GM19043 (cell line): ENCODE results near the gene BAG1.

Experiments
- ATAC-seq: cut with Tn5 transposase; IDR thresholded peaks from one replicate; pipeline ENCODE4 v1.9.1; 2021; ENCODE audit warnings: low read depth; ENCODE audit not compliant: unreplicated experiment

The BAG1 gene

DNA sequence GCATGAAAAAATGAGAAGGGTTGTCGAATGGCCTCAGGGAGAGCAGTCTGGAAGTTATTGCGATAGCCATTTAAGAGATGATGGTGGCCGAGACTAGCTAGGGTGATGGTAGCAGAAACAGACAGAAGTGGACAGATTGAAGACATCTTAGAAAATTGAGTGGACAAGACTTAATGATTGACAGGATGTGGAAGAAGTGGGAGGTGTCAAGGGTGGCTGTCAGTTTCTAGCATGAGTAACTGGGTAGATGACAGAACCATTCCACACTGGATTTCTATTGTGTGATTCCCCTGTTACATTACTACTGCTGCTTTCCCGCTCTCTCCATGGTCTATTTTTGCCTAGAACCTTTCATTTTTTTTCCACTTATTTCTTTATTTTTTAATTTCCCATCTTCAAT, 13.0 kb upstream of the BAG1 start:
- ATAC-seq, result no peak

DNA sequence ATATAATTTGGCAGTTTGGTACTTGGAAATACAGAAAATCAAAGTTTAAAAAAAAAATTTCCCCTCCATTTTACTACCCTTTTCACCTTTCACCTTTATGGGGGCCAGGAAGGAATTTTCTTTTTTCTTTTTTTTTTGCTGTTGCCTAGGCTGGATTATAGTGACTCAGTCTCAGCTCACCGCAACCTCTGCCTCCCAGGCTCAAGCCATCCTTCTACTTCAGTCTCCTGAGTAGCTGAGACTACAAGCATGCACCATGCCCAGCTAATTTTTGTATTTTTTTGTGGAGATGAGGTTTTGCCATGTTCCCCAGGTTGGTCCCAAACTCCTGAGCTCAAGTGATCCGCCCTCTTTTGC, 9.4 kb upstream of the BAG1 start:
- ATAC-seq, result no peak

DNA sequence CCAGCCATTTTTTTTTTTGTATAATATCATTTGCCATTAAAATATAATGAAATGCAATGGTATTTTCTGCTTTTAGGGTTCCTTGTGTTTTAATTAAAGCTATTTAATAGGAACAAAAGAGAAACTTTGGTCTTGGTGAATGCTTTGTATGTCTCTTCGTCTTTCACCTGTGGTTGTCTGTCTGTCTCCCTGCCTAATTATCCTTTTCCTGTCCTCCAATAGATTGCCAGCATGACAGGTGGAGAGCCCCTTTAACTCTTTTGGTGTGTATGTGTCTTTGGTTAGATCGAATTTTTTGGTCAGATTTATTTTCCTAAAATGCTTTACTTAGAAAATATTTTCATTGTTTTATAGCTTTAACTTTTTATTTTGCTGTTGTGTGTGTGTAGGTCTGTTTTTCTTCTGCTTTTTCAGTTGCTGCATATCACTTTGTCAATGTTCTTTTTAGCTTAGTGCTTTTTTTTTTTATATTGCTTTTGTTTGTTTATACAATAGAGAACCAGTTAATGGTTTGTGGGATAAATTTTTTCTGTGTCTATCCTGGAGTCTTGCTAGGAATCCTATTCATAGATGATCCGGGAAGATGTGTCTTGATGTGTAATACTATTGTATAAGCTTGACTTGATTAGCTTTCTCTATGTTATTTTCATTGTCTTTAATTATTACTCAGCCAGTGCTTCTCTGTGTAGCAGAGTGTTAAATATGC, 8.9 kb upstream of the BAG1 start:
- no peak for ATAC-seq

DNA sequence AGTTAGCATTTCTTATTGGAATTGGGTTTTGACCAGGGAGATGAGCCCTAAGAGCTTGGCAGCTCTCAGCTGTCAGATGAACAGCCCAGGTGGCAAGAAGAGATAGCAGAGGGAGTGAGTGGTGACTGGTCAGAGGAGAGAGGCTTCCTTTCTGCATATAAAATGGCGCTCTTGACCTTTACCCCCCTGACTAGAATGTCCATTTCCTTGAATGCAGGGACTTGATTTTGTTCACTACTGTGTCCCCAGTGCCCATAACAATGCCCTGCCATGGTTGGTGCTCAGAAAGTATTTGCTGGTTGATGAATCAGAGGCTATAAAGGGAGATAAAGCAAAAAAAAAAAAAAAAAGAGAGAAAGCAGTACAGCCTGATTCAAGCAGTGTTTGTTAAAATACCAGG, 7.6 kb upstream of the BAG1 start:
- ATAC-seq, result no peak

DNA sequence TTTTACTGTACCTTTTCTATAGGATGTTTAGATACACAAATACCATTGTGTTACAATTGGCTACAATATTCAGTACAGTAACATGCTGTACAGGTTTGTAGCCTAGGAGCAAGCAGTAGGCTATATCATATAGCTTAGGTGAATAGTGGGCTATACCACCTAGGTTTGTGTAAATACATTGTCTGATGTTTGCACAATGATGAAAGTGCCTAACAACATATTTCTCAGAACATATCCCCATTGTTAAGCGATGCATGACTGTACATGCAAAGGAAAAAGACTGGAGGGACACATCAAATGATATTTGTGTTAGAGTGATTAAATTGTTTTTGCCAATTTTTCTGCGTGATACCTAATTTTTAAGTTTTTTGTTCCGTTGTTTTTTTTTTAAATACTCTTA, 5.6 kb upstream of the BAG1 start:
- ATAC-seq, result no peak

DNA sequence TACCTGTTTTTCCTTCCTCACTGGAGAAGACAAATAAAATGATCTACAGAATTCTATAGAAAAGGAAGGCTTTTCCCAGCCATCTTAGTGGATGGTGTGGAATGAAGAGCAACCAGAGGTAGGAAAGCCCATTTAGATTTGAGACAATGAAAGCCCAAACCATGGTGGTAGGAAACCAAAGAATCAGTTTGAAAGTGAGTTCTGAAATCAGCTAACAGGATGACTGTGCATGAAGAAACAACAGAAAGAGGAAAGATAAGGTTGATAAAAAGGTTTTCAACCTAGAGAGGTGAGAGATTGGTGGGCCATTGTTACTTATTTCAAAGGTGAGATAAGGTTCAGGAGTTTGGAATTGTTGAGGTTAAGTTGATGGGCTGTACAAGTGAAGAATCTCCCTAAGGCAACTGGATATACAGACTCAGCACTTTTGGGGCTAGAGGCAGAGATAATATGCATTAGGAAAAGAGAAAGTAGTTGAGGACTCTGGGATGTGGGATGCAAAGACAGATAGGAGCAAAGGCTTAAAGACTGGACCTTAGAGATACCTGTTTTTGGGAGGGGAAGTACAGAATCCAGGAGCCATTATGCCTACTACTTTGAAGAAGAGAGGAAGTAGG, 2.8 kb upstream of the BAG1 start:
- no peak for ATAC-seq

DNA sequence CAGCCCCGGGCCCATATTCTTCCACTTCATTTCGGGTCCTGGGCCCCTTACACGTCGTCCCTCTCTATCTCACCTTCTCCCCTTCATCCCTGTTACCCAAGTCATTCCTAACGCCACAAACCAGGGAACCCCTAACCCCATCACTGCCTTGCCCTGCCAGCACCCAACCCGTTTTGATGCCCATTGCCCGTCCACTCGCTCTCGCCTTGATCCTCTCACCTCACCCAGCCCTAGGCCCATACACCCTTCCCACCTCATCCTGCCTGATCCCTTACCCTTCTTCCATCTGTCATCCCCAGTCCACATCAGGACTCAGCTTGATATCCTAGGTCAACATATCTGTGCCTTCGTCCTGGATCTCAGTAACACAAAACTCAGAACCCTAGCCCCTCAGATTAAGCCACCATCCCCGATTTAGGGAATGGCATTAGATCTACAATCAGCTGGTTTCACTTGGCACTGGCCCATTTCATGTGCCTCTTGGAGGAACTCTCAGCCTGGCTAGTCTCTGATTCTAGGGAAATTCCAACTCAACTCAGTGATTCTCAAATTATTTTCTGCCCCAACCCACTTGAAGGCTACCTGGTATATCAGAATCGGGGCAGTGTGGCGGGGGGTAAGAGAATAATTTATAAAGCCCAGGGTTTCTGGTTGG, 830 bp upstream of the BAG1 start:
- no peak for ATAC-seq

DNA sequence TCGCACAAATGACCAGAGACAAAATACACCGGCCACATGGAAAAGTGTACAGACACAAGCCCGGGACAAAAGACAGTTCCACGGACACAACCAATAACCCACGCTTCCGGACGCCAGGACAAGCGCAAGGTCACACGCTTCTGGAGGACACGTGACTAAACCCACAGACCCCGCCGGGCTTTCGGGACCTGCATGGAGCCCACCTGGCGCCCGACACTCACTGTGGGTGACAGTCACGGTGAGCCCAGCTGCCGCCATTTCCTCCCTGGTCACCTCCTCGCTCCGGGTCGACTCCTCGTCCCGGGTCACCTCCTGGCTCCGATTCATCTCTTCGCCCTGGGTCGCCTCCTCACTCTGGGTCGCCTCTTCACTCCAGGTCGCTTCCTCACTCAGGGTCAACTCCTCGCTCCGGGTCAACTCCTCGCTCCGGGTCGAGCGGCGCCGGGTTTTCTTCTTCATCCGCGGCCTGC, 470 bp downstream of the BAG1 start:
- peak; percentile 13 for ATAC-seq

DNA sequence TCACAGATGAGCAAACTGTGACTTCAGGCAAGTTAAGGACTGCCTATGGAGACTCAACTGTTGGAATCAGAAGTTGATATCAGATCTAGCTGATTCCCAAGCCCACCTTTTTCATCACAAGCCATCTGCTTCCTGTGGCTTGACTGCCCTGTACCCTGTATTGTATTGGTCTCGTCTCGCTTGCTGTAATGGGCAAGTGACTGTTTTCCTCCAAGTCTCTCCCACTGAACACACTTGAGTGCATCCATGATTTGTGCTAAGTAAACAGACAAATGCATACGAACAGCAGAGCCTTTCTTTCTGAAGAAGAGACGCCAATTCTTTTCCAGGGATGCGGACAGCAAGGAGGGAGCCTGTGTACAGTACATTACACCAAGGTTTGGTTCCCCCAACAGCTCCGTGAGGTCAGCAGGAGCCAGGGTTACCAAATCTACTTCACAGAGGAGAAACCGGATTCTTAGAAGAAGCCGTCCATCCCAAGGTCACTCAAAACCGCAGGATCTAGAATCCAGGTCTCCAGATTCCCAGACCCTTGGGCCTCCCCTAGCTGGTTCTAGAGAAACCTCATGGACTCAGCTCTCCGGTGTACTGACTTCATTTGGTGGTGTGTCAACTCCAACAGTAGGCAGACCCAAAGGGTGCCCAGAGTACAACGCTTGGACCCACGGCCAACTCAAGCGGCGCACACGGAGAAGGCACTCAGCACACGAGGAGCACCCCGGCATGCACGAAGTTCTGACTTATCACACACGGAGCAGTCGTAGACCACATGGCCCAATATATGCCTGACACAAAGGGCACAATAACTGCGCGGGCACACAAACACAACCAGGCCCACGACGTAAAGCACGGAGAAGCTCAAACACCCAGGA, 1.1 kb downstream of the BAG1 start:
- no peak for ATAC-seq

DNA sequence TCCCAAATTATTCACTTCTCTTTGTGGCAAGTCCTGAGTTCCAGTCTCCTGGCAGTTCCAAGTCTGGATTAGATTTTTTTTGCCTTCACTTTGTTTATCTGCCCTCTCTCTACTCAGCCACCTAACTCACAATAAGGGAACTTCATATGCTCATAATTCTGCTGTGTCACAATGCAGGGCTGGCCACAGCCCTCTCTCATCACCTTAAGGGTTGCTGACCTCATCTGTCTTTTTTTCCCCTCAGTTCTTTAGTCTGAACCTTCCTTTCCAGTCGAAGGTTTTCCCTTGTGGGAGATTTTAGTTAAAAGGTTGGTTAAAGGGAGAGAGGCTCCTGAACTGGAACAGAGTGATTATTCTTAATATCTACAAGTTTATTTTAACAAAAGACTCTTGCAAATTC, 4.1 kb downstream of the BAG1 start:
- no peak for ATAC-seq

DNA sequence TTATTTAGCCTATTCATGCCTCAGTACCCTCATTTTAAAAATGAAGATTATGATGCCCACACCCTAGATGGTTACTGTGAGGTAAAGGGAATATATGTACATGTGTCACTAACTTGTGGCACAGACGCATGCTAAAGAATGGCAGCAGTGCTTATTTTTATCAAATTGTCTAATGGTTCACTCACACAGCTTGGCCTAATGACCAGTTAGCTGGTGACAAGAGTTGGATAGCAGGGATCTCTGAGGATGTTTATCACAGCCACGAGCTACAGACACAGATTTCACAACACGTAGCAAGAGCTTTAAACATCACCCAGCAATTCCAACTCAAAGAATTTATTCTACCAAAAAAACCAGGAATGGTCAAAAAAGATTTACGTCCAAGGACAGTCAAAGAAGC, 7.2 kb downstream of the BAG1 start:
- no peak for ATAC-seq

DNA sequence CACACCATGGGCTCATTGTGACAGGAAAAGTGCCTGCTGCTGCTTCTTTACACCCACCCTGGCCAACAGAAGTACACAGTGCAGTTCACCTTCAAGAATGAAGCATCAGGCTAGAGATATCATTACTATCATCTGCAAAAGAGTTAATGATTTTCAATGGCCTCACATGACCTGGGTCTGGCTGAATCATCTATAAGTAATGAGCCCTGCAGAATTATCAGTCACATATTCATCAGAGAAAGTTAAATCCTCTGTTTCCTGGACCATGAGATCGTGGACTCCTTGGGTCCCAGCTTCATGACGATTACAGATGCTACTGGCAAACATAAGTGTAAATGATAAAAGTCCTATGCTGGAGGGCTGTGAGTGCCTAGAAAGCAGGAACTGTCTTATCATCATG, 8.3 kb downstream of the BAG1 start:
- ATAC-seq, result no peak

DNA sequence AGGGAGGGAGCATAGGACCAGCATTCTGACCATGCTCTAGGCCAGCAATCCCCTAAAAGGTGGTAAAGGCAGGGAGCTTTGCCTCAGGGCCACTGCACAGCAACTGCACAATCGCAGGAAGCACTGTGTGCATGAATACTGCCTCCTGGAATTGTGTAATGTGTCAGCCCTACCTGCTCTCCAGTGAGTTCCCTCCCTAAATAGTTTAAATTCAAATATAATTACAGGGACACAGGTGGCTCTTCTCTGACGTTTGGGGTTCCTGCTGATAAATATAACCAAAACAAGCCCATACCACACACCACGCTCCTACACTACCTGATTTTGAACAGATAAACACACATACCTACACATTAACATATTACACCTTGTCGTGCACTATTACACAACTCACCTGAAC, 9.0 kb downstream of the BAG1 start:
- no peak for ATAC-seq

DNA sequence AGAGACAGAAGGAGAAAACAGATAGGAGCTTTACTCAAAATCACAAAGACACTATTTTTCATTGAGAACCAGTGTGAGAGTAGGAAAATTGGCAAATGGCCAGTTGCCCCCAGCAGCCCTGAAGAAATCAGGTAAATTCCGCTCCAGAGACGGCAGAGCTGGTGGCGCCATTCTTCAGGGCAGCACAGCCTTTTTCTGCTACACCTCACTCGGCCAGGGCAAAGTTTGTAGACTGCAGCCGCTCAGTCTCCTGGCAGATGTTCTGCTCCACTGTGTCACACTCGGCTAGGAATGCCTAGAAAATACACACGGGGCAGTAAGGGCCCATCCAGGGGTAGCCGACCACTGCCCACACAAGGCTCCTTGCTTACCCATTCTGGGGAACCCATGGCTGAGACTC, 9.5 kb downstream of the BAG1 start:
- ATAC-seq, result no peak

DNA sequence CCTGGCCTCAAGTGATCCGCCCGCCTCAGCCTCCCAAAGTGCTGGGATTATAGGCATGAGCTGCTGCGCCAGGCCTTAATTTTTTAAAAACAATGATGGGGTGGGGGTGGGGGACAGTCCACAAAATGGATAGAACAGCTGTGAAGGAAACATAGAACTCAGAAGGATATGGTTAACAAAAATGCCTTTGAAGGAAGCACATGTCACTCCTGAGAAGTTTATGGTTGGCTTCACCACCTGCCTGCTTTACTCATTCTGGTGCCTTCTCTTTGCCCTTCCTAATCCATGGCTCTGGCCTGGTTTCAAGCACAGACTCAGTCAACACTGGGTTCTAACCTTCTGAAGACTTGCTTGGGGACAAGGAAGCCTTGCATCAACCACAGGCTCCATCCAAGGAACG, 10.3 kb downstream of the BAG1 start:
- ATAC-seq, result no peak

DNA sequence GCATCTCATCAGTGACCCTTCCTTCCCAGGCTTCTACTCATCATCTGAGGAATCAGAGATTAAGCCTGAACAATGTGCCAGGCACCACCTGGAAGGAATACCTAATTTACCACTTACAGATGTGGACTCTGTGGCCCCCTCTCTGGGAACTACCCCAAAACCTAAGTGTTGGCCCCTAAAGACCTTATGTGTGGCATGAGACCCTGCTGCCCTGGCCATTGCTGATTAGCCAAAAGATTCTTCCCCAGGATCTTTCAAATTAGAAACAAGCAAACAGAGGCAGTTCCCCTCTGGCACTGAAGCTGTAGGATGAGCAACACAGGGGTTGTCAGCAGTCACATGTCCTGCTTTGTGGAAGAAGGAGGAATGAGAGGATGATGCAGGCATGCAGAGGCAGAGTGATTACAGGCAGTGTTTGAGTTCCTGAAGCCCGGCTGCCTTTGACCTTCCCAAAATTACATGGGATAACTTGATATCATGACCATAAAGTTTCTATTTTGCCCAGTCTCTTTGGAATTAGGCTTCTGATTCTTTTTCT, 14.0 kb downstream of the BAG1 start:
- no peak for ATAC-seq

DNA sequence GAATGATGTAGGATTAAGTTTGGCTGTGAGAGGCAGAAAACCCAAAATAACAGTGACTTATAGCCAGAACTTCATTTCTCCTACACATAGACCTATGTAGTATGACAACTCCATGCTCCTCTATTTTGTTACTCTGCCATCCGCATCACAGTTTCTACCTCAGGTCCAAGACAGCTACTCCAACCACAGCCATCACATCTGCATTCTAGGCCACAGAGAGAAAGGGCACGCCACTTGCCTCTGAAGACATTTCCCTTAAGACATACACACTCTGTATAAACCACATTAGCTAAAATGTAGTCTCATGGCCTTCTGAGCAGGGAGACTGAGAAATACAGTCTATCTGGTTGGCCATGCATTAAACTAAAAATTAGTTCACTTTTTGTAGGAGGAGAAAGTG, 14.5 kb downstream of the BAG1 start:
- ATAC-seq, result no peak

DNA sequence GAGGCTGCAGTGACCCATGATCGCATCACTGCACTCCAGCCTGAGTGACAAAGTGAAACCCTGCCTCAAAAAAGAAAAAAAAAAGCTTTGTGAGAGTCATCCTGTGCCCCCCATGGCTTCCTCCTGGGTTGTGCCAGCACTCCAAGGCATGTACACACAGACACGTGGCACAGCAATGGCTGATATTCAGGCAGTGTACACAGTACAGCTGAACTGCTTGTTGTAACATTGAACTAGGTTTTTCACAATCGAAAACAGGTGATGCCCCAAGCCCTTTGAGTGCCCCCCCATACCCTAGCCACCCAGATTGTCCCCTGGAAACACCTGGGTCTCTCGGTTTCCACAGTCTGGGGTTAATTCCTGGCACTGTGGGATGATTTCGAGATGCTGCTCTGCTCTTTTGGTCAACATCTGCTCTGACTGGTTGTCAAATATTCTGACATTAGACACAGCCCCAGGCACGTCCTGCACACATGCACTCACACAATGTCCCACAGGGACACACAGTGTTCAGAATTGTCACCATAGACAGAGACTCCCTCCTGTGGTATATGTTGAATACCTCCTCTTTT, 15.3 kb downstream of the BAG1 start:
- ATAC-seq, result peak; percentile 67

DNA sequence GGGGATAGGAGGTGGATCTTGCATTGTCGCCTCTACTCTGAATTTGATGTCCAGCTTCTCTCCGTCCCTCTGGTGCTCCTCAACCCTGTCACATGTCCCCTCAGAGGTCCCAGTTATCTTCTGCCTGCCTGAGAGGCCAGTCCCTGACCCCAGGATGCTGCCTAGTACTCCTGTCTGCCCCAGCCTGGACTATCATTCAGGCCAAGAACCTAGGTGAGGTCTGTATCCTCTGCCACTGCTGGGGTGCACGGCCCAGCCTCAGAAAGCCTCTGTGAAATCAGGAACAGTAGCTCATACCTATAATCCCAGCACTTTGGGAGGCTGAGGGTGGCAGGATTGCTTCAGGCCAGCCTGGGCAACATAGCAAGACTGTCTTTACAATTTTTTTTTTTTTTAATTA, 15.9 kb downstream of the BAG1 start:
- ATAC-seq, result no peak

DNA sequence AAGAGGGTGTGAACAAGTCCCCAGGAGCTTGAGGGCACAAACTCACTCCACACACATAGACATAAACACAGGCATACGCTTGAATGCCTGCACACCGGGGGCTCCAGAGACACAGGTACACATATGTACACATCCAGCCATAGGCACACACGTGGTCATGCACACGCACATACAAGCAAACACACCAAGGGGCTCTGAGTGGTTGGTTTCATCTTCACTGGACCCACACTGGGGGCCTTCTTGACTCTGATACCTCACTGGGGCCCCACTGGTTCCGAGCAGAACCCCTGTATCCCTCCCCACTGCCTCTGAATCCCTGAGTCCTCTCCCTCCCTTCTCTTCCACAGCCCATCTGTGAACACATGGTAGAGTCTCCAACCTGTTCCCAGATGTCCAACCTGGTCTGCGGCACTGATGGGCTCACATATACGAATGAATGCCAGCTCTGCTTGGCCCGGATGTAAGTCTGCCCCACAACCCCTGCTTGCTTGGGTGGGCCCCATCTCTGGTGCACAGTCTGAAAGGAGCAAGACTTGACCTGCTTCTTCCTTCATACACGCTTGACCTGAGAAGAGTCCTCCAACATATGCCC, 18.1 kb downstream of the BAG1 start:
- ATAC-seq, result no peak
